Measurements from ENCODE around the gene TTC7B. TPM values are rescaled to one million over a fixed set of nuclear protein-coding genes. Genes with fewer than 3 reads are reported as not detected.

The TTC7B gene
- total RNA-seq, 2 donors from 2014 or later: 25.0 to 40.7 TPM

- Histone ChIP-seq H3K27me3 (replicated peaks; ENCODE audit: insufficient read depth) (no peaks in the 10 kb centered on the region), H3K4me3 (no peak overlapping the region), H3K4me1 (replicated peaks) (no peaks in the 10 kb centered on the region), H3K36me3 (no peaks in the 10 kb centered on the region), H3K9me3 (no peaks in the 10 kb centered on the region), H3K27ac (peak overlapping the region in 1 of 2 donors; percentile 30)
- TF ChIP-seq, protein P1, sequence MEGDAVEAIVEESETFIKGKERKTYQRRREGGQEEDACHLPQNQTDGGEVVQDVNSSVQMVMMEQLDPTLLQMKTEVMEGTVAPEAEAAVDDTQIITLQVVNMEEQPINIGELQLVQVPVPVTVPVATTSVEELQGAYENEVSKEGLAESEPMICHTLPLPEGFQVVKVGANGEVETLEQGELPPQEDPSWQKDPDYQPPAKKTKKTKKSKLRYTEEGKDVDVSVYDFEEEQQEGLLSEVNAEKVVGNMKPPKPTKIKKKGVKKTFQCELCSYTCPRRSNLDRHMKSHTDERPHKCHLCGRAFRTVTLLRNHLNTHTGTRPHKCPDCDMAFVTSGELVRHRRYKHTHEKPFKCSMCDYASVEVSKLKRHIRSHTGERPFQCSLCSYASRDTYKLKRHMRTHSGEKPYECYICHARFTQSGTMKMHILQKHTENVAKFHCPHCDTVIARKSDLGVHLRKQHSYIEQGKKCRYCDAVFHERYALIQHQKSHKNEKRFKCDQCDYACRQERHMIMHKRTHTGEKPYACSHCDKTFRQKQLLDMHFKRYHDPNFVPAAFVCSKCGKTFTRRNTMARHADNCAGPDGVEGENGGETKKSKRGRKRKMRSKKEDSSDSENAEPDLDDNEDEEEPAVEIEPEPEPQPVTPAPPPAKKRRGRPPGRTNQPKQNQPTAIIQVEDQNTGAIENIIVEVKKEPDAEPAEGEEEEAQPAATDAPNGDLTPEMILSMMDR (IDR thresholded peaks at IDR 0.05): no peak
- no peak for TF ChIP-seq POLR2AphosphoS5 (IDR thresholded peaks at IDR 0.05)
- TF ChIP-seq POLR2A (IDR thresholded peaks at IDR 0.05): no peak
- DNase-seq (ENCODE audit: low spot score): no peak
- 74% methylated on average over 14 of the region's 14 CpGs for WGBS
- intact Hi-C loops (cut with DNase I): no loop called here
Observed at GRCh38 chr14:90703841-90704737, 112.1 kb downstream of the TTC7B start.

- no peaks in the 10 kb centered on the region for H3K27me3 ChIP-seq (replicated peaks; ENCODE audit: insufficient read depth)
- intact Hi-C loops (cut with DNase I): no loop called here
- DNase-seq (ENCODE audit: low spot score): no peak
- TF ChIP-seq, protein P1 (IDR thresholded peaks at IDR 0.05): no peak
- no peak for TF ChIP-seq POLR2AphosphoS5 (IDR thresholded peaks at IDR 0.05)
- no peak for TF ChIP-seq POLR2A (IDR thresholded peaks at IDR 0.05)
- H3K27ac ChIP-seq: no peak overlapping the region
- no peaks in the 10 kb centered on the region for H3K36me3 ChIP-seq
- H3K9me3 ChIP-seq: no peaks in the 10 kb centered on the region
- H3K4me1 ChIP-seq (replicated peaks): peaks cover 14% of the 10 kb centered on the region
- WGBS: 73% methylated on average over 16 of the region's 16 CpGs
- no peak overlapping the region for H3K4me3 ChIP-seq
Observed at GRCh38 chr14:90700933-90701776, 115.1 kb downstream of the TTC7B start.

- DNase-seq (ENCODE audit: low spot score): no peak
- Histone ChIP-seq H3K9me3 (no peaks in the 10 kb centered on the region), H3K4me3 (no peak overlapping the region), H3K36me3 (no peaks in the 10 kb centered on the region), H3K4me1 (replicated peaks) (peaks cover 17% of the 10 kb centered on the region), H3K27me3 (replicated peaks; ENCODE audit: insufficient read depth) (no peaks in the 10 kb centered on the region), H3K27ac (peak overlapping the region in 1 of 2 donors; percentile 72)
- WGBS: 93% methylated on average over 7 of the region's 7 CpGs
- TF ChIP-seq, protein P1 (IDR thresholded peaks at IDR 0.05): no peak
- TF ChIP-seq POLR2A (IDR thresholded peaks at IDR 0.05): no peak
- TF ChIP-seq POLR2AphosphoS5 (IDR thresholded peaks at IDR 0.05): no peak
- intact Hi-C loops (cut with DNase I): loop anchor here (5.0 kb wide), 2 partner anchors 58 to 397 kb away; no protein-coding TSS in a partner anchor
Observed at GRCh38 chr14:90699016-90699415, 117.2 kb downstream of the TTC7B start.

DNA sequence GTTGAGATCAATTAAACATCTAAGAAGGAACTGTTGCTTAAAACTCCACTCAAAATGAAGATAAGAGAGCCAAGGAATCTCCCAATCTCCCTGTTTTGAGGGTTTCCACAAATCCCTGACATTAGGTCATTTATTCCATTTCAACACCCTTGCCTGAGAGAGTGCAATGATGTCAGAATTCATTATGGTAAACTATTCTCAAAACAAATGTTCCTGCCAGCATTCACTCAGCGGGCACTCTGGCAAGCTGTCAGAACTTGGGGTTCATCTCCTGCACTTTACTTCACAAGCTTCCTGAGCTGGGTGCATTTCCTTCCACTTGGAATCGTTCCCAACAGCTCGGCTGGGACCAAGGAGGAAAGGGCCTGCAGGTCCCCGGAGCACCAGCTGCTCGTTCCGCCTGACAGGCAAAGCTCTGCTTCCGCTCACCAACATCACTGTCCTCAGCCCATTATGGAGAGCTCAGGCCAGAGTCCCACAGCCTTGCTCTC, 117.8 kb downstream of the TTC7B start:
- TF ChIP-seq POLR2A (IDR thresholded peaks at IDR 0.05) (no peak), POLR2AphosphoS5 (IDR thresholded peaks at IDR 0.05) (no peak)
- TF ChIP-seq, protein P1 (IDR thresholded peaks at IDR 0.05): no peak
- Histone ChIP-seq H3K27me3 (replicated peaks; ENCODE audit: insufficient read depth) (no peaks in the 10 kb centered on the region), H3K36me3 (no peaks in the 10 kb centered on the region), H3K27ac (peak overlapping the region in 1 of 2 donors; percentile 72), H3K9me3 (no peaks in the 10 kb centered on the region), H3K4me3 (no peak overlapping the region), H3K4me1 (replicated peaks) (peaks cover 17% of the 10 kb centered on the region)
- no peak for DNase-seq (ENCODE audit: low spot score)
- intact Hi-C loops (cut with DNase I): loop anchor here (5.0 kb wide), 2 partner anchors 59 to 396 kb away; no protein-coding TSS in a partner anchor
- 52% methylated on average over 7 of the region's 7 CpGs for WGBS

Data from prostate gland (tissue), 2 donors.